Body of pancreas (tissue), 4 donors: ENCODE results near the gene GREB1. TPM values are rescaled to one million over a fixed set of nuclear protein-coding genes. Genes with fewer than 3 reads are reported as not detected.
"Not testable (repeated sequence)": the region's sequence is repeated elsewhere in the genome, so short reads cannot be mapped to it uniquely, and the experiment has no call there.

Experiments used
- ATAC-seq: fragments of 150-250 bp; one replicate; pipeline ENCODE4 v1.9.1; 2016
- DNase-seq, 4 donors: peaks; one replicate each; pipeline ENCODE4 v3.0.0-alpha.2; 2019
- H3K27ac ChIP-seq, 4 donors: fragments of 200-600 bp; sonication (generic); 1 replicate in 3 of 4; 2 replicates in 1 of 4; pipeline versions ENCODE4 v1.5.1 to v1.6.1; 2016 to 2019; ENCODE audit warnings: mild to moderate bottlenecking in 1 of 4, mixed read lengths in 1 of 4, moderate library complexity in 1 of 4
- H3K27me3 ChIP-seq, 2 donors: fragments of 200-600 bp; sonication (generic); one replicate each; pipeline ENCODE4 v1.6.0; 2016; ENCODE audit warnings: mild to moderate bottlenecking in 1 of 2
- H3K36me3 ChIP-seq, 2 donors: fragments of 200-600 bp; sonication (generic); replicated peaks in 1 of 2; 2 replicates each; pipeline ENCODE4 v1.5.1; 2016; ENCODE audit warnings: low read depth in 2 of 2; ENCODE audit not compliant: insufficient read depth in 1 of 2
- H3K4me1 ChIP-seq: fragments of 200-600 bp; sonication (generic); one replicate; pipeline ENCODE4 v1.6.0; 2016
- H3K4me3 ChIP-seq, 2 donors: fragments of 200-600 bp; sonication (generic); 1 replicate in 1 of 2; 2 replicates in 1 of 2; pipeline ENCODE4 v1.5.1; 2016 to 2019
- H3K9me3 ChIP-seq, 3 donors: fragments of 200-600 bp; sonication (generic); 1 replicate in 2 of 3; 2 replicates in 1 of 3; pipeline ENCODE4 v1.5.1; 2016
- CTCF ChIP-seq, 7 experiments: fragments of 450-650 bp in 4 of 7; fragments of 200-600 bp in 3 of 7; sonication (generic) in 3 of 7; IDR thresholded peaks; one replicate each; pipeline ENCODE4 v1.5.1; 2016 to 2019; ENCODE audit warnings: antibody characterized with exemption in 7 of 7
- POLR2A ChIP-seq, 3 donors: fragments of 450-650 bp; IDR thresholded peaks; one replicate each; pipeline ENCODE4 v1.6.1; 2016; ENCODE audit warnings: antibody characterized with exemption in 3 of 3, mild to moderate bottlenecking in 2 of 3
- WGBS, 2 donors: methylation state at CpG; one replicate each; pipeline ENCODE4 v1.1.5; 2017; 5-methylcytosine and 5-hydroxymethylcytosine counted together
- intact Hi-C: fragments of 100-400 bp; cut with DNase I; formaldehyde crosslinking; loops from one replicate; pipeline ENCODE4 v1.15.1; 2023
- total RNA-seq, 2 donors: library from RNA; depleted of rRNA; stranded (reverse); fragments of >200 nt; gene quantifications; one replicate each; pipeline ENCODE4 v1.1.0, GENCODE V29; 2016

GREB1 gene
- total RNA-seq, 2 donors from 2014 or later = 10.4 to 19.8 TPM

GRCh38 chr2:11659851-11660250, 126.0 kb downstream of the GREB1 start:
- Histone ChIP-seq H3K27ac (no peak overlapping the region), H3K36me3 (no peaks in the 10 kb centered on the region), H3K4me3 (no peak overlapping the region), H3K9me3 (no peaks in the 10 kb centered on the region), H3K4me1 (no peaks in the 10 kb centered on the region), H3K27me3 (no peaks in the 10 kb centered on the region)
- DNase-seq (no peak), ATAC-seq (no peak)
- TF ChIP-seq CTCF (IDR thresholded peaks at IDR 0.05) = no peak
- TF ChIP-seq POLR2A (IDR thresholded peaks at IDR 0.05) = no peak
- intact Hi-C loops = no loop called here
- 85 to 90% methylated on average over 9 to 10 of the region's 10 CpGs for WGBS, 2 donors

GRCh38 chr2:11660396-11660795, 126.6 kb downstream of the GREB1 start:
- H3K4me1 ChIP-seq, H3K27me3 ChIP-seq, H3K4me3 ChIP-seq, H3K27ac ChIP-seq, H3K9me3 ChIP-seq, DNase-seq, H3K36me3 ChIP-seq, intact Hi-C loops, ATAC-seq: not testable (repeated sequence)
- 87% methylated on average over 2 of the region's 2 CpGs; no CpG with 5 or more reads in 1 of the 2 donors for WGBS, 2 donors

GRCh38 chr2:11661891-11662435, 128.1 kb downstream of the GREB1 start:
- DNase-seq = no peak
- no peak for TF ChIP-seq CTCF (IDR thresholded peaks at IDR 0.05)
- no peak for TF ChIP-seq POLR2A (IDR thresholded peaks at IDR 0.05)

GRCh38 chr2:11662882-11663281, 129.0 kb downstream of the GREB1 start:
- no peak for ATAC-seq
- intact Hi-C loops = no loop called here
- Histone ChIP-seq H3K4me1 (no peaks in the 10 kb centered on the region), H3K36me3 (no peaks in the 10 kb centered on the region), H3K9me3 (no peaks in the 10 kb centered on the region), H3K4me3 (no peak overlapping the region), H3K27me3 (no peaks in the 10 kb centered on the region), H3K27ac (no peak overlapping the region)
- DNase-seq = no peak
- TF ChIP-seq POLR2A (IDR thresholded peaks at IDR 0.05) = no peak
- no peak for TF ChIP-seq CTCF (IDR thresholded peaks at IDR 0.05)

More at GRCh38 chr2:11661891-11662435, 128.1 kb downstream of the GREB1 start:
- no peak for ATAC-seq
- no peaks in the 10 kb centered on the region for H3K27me3 ChIP-seq
- no peaks in the 10 kb centered on the region for H3K9me3 ChIP-seq
- 84% methylated on average over 15 to 18 of the region's 18 CpGs for WGBS, 2 donors
- intact Hi-C loops = no loop called here
- no peak overlapping the region for H3K27ac ChIP-seq
- H3K4me1 ChIP-seq = no peaks in the 10 kb centered on the region
- no peaks in the 10 kb centered on the region for H3K36me3 ChIP-seq
- H3K4me3 ChIP-seq = no peak overlapping the region

GRCh38 chr2:11663427-11663826, 129.6 kb downstream of the GREB1 start:
- intact Hi-C loops = no loop called here
- TF ChIP-seq POLR2A (IDR thresholded peaks at IDR 0.05) = no peak
- TF ChIP-seq CTCF (IDR thresholded peaks at IDR 0.05) = no peak
- DNase-seq = no peak

More at GRCh38 chr2:11663427-11663826, 129.6 kb downstream of the GREB1 start:
- Histone ChIP-seq H3K36me3 (no peaks in the 10 kb centered on the region), H3K27ac (no peak overlapping the region), H3K4me3 (no peak overlapping the region), H3K27me3 (no peaks in the 10 kb centered on the region), H3K9me3 (no peaks in the 10 kb centered on the region), H3K4me1 (no peaks in the 10 kb centered on the region)
- ATAC-seq = no peak
- WGBS, 2 donors = 77 to 78% methylated on average over 2 of the region's 2 CpGs
